HG02943 (cell line): ENCODE data around the gene TMPRSS9.

Experiments
- ATAC-seq: cut with Tn5 transposase; IDR thresholded peaks from one replicate; pipeline ENCODE4 v1.9.1; 2021; ENCODE audit warnings: mild to moderate bottlenecking, low read depth, moderate library complexity; ENCODE audit not compliant: unreplicated experiment

The TMPRSS9 gene

GRCh38 chr19:2358548-2359173 lies 1.4 kb upstream of the TMPRSS9 start:
- no peak for ATAC-seq

GRCh38 chr19:2360833-2361232 lies 768 bp downstream of the TMPRSS9 start:
- no peak for ATAC-seq

DNA sequence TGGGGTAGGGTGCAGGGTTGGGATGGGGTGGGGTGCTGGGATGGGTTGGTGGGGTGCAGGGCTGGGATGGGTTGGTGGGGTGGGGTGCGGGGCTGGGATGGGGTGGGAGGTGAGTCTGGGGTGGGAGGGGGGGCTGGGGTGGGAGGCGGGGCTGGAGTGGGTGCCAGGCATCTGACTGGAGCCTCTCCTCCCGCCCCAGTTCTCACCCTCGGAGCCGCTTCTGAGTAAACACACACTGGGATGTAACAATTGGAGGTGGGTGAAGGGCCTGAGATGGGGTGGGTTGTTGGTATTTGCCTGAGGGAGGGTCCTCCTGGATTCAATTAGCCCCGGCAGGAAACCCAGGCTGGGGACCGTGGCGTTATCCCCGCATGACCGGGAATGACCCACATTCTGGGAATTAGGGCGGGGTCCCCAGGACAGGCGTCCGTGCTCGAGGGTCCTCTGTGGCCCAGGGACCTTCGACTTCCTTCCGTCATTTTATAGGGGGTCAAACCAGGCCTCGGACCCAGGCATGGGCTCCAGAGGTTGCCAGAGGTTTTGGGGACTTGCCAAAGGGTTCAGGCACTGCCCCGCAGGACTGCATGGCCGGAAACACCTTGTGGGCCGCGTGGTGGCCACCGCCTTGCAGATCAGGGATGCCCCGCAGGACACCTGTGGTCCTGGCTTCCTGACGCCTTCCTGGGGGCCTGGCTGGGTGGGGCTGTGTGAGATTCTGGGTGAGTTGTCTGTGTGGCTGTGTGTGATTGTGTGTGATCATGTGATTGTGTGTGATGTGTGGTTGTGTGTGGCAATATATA lies 1.4 kb downstream of the TMPRSS9 start:
- ATAC-seq: no peak

DNA sequence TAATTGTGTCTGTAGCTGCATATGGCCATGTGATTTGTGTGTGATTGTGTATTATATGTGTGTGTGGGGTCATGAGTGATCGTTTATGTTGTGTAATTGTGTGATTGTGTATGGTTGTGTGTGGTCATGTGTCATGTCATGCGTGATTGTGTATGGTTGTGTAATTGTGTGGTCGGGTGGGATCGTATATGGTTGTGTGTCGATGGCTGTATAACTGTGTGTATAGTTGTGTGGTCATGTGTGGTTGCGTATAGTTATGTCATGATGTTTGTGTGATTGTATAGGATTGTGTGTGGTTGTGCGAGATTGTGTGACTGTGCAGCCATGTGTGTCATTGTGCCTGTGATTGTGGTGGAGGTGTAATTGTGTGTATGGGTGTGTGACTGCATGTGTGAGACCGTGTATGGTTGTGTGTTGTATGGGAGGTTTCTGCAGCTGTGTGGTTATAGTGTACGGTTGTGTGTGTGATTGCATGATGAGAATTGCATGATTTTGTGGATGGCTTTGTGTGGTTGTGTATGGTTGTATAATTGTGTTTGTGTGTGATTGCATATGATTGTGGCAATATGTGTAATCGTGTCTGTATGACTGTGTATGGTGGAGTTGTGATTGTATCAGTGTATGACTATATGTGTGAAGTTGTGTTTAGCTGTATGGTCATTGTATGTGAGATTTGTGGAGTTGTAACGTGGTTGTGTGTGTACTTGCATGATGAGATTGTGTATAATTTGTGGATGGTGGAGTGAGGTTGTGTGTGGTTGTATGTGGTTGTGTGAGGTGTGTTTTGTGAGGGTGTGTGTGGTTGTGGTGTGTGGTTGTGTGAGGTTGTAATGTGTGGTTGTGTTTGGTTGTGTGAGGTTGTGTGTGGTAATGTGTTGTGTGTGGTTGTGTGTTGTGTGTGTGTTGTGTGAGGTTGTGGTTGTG lies 2.2 kb downstream of the TMPRSS9 start:
- no peak for ATAC-seq

DNA sequence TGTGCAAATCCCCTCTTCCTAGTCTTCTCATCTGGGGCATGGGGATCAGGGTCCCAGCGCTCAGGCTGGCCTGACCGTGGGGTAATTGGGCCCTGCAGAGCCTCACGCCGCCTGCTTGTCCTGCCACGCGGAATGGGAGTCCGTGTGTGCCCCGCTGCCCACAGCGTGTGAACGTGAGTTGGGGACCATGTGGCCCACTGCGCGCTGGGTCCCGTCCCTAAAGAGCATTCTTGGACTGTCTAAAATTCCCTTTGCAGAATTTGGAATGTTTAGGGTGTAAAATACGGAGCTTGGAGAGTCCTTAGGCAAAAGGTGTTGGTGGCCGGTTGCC lies 2.9 kb downstream of the TMPRSS9 start:
- no peak for ATAC-seq

DNA sequence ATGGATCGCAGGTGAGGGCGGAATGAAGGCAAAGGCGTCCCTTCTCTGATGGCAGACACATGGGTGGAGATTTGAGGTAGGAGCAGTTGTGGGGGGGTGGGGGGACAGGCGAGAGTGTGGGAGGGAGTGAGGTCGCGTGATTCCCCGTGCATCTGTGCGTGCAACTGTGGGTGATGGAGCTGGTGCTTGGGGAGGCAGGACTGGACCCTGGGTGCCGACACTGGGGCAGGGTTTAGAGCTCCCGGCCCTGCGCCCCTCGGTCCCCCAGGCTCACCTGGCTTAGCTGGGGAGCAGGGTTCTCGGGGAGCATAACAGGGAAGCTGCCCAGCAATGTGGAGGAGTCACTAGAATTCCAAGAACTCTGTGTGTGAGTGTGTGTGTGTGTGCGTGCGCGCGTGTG lies 3.4 kb downstream of the TMPRSS9 start:
- ATAC-seq: no peak

DNA sequence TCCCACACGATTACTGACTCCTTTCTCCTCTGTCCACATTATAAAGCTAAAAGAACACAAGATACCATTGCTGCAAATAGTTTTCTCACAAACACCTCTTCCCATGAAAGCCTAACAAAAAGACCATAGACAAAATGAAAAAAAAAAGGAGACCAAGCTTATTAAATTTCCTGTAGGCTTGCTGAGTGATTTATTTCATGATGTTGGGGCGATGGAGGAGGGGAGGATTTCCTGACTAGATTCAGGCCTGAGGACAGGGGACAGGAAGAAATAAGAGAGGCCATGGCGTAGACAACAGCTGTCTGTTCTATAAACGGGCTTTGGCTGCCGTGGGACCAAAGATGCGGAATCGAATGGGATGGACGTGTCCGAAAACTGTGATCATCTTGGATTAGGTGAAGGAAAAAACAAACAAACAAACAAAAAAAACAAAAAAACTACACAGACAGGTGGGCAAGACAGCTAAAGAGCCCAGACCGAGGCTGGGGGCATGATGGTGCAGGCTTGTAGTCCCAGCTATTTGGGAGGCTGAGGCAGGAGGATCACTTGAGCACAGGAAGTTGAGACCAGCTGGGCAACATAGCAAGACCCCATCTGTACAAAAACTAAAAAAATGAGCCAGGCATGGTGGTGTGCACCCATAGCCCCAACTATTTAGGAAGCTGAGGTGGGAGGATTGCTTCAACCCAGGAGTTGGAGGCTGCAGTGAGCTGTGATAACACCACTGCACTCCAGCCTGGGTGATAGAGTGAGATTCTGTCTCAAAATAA lies 5.3 kb downstream of the TMPRSS9 start:
- ATAC-seq: no peak

DNA sequence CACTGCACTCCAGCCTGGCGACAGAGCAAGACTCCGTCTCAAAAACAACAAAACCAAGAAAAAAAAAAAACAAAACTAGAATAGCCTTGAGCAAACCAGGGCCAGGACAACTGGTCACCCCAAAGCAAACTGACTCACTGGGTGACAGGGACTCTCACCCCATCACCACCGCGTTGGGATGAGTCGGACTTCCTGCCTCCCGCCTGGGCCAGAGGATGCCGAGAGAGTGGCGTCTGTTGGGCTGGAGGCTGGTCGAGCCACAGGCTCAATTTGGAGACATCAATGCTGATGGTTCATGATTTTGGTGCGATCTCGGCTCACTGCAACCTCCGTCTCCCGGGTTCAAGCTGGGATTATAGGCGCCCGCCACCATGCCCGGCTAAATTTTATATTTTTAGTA lies 11.6 kb downstream of the TMPRSS9 start:
- no peak for ATAC-seq

DNA sequence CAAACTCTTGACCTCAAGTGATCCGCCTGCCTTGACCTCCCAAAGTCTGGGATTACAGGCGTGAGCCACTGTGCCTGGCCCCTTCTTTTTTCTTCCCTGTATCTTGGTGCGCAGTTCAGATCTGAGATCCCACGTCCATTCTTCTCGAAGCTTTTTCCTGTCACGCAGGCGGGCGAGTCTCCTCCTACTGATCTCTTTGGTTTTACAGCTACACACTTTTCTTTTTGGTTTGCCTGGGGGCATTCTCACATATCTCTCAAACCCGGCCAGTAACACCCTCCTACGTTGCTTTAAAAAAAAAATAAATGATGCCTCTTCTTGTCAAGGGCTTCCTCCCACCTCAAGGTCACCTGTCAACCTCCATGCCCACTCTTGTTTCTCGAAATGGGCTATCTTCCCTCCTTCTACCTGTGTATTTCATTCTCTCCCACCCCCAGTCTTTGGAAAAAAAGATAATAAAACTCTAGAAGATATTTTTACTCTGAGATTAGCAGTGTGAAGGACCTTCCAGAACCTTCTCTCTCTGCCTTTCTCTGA lies 12.1 kb downstream of the TMPRSS9 start:
- ATAC-seq: no peak

DNA sequence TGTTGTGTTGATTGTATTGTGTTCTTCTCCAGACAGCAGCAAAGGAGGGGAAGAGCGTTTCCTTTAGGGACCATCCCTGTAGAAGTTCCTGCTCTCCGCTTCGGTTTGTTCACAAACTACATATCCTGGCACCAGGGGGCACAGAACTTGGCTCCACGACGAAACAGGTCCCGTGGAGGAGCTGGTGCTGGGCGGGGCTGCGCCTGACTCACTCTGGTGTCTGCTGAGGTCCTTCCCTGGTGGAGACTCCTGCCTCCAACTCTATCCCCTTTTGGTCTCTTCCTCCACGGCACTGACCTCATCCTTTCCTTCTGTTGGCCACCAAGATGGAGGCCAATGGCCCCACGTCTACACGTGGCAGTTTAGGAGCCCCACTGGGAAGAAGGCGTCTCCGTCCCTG lies 14.7 kb downstream of the TMPRSS9 start:
- ATAC-seq: no peak

DNA sequence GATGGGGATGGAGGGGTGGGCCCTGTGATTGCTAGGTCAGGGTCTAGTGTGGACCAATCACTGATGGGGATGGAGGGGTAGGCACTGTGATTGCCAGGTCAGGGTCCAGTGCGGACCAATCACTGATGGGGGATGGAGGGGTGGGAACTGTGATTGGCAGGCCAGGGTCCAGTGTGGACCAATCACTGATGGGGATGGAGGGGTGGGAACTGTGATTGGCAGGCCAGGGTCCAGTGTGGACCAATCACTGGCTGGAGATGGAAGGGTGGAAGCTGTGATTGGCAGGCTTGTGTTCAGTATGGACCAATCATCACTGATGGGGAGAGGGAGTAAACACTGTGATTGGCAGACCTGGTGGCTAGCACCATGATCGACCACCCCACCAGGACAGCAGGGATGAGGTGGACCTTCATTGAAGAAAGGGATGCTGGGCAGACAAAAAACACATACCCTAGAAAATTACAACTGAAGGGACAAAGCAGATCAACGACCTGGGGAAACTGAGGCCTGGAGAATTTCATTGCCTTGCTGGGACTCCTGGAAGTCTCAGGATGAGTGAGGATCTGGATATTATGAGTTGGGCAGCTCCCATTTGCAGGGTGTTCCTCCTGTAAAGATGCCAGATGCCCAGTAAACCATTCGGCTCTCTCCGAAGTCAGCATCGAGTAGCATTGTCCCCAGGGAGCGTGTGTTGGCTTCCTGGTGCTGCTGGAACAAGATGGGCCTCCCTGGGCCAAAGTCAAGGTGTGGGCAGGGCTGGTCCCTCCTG lies 15.5 kb downstream of the TMPRSS9 start:
- ATAC-seq: no peak

DNA sequence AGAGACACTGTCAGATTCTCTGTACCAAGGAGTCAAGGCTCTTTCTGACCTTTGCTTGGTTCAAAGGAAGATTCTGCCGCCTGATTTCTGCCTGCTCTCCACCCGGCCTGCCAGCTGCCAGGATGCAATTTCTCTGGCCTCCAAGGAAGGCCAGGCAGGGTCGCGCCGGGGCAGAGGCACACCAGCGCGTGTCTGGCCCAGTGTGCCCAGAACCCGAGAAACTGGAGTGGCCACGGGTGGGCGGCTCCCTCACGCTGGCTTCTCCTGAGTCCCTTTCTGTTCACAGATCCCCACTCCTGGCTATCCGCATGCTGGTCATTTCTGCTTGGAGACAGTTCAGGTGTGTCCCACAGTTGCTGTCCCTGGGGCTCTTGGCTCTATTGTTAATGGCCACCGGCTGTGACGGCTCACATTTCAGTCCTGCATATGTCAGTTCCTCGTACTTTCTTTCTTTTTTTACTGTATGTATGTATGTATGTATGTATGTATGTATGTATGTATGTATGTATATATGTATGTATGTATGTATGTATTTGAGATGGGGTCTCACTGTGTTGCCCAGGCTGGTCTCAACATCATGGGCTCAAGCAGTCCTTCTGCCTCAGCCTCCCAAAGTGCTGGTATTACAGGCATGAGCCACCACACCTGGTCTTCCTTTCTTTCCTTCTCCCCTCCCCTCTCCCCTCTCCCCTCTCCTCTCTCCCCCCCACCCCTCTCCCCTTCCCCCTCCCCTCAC lies 16.9 kb downstream of the TMPRSS9 start:
- ATAC-seq: no peak

DNA sequence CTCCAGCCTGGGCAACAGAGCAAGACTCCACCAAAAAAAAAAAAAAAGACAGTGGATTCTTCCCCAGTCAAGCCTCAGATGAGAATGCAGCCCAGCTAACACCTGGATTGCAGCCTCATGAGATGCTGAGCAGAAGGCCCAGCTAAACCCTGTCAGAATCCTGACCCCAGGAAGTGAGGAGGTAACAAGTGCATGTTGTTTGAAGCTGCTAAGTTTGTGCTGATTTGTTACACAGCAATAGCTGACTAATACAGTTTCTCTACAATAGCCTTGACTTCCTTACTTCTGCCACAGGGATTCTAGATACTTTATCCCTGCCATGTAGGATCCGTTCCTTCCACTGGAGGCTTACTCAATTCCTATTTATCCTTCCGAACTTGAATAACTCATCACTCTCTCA lies 20.5 kb downstream of the TMPRSS9 start:
- no peak for ATAC-seq

DNA sequence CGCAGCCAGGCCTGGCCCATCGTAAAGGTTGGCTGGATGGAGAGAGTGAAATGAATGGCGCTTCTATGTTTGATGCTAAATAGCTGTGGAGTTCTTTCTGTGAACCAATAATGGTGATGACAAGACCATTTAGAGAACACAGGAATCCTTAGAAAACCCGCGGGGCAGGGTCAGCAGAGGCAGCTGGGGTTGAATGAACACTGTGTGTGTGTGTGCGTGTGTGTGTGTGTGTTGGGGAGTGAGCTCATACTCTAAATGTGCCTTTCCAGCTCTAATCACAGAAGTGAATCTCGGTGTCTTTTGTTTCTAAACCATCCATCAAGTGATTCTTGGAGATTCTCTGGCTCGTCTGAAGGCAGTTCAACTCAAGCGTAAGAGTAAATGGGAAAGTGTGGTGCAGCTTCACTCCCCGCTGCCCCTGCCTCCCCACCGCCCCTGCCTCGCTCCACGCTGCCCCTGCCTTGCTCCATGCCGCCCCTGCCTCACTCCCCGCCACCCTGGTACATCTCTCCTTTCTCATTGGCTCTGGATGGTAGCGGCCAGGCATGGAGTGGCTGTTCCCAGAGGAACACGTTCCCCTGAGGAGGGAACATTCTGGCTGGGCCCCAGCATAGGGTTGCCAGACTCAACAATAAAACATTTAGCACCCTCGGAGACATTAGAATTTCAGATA lies 21.2 kb downstream of the TMPRSS9 start:
- no peak for ATAC-seq

DNA sequence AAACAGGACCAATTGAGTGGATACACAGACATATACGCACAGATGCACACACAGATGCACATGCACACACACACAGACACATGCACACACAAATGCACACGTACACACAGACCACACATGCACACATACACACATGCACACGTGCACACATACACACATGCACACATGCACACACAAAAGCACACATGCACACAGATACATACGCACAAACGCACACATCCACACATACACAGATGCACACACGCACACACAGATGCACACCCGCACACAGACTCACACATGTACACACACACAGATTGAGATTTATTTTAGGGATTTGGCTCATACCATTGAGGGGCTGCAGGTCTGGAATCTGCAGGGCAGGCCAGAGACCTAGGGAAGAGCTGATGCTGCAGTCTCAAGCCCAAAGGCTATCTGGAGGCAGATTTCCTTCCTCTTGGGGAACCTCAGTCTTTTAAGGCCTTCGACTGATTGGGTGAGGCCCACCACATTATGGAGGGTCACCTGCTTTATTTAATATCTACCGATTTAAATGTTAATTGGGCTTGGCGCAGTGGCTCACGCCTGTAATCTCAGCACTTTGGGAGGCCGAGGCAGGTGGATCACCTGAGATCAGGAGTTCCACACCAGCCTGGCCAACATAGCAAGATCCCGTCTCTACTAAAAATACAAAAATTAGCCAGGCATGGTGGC lies 22.6 kb downstream of the TMPRSS9 start:
- no peak for ATAC-seq

- ATAC-seq: no peak
These were observed 25.1 kb downstream of the TMPRSS9 start for GRCh38 chr19:2385053-2385721.
